ENCODE data around the gene XPR1.

GRCh38 chr1:180930687-180931086 lies 298.9 kb downstream of the XPR1 start:
- TF ChIP-seq, protein P1, sequence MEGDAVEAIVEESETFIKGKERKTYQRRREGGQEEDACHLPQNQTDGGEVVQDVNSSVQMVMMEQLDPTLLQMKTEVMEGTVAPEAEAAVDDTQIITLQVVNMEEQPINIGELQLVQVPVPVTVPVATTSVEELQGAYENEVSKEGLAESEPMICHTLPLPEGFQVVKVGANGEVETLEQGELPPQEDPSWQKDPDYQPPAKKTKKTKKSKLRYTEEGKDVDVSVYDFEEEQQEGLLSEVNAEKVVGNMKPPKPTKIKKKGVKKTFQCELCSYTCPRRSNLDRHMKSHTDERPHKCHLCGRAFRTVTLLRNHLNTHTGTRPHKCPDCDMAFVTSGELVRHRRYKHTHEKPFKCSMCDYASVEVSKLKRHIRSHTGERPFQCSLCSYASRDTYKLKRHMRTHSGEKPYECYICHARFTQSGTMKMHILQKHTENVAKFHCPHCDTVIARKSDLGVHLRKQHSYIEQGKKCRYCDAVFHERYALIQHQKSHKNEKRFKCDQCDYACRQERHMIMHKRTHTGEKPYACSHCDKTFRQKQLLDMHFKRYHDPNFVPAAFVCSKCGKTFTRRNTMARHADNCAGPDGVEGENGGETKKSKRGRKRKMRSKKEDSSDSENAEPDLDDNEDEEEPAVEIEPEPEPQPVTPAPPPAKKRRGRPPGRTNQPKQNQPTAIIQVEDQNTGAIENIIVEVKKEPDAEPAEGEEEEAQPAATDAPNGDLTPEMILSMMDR (IDR thresholded peaks at IDR 0.05), result no peak
- no peak for TF ChIP-seq EZH2 (IDR thresholded peaks at IDR 0.05; ENCODE audit: borderline replicate concordance, insufficient read depth, low read depth, low read length, poor library complexity, severe bottlenecking)

Data from B cell (primary cell).